Measurements from ENCODE around the gene INCA1. TPM values are rescaled to one million over a fixed set of nuclear protein-coding genes. Genes with fewer than 3 reads are reported as not detected.
A peak's percentile ranks its signal among the peaks of the same experiment; 100 is the strongest.

INCA1 gene
- total and polyA plus RNA-seq, 2 of the 13 experiments (the other 11 are each of a cell fraction or from before 2014, with no cell fraction given) = 0.93 to 2.6 TPM

DNA sequence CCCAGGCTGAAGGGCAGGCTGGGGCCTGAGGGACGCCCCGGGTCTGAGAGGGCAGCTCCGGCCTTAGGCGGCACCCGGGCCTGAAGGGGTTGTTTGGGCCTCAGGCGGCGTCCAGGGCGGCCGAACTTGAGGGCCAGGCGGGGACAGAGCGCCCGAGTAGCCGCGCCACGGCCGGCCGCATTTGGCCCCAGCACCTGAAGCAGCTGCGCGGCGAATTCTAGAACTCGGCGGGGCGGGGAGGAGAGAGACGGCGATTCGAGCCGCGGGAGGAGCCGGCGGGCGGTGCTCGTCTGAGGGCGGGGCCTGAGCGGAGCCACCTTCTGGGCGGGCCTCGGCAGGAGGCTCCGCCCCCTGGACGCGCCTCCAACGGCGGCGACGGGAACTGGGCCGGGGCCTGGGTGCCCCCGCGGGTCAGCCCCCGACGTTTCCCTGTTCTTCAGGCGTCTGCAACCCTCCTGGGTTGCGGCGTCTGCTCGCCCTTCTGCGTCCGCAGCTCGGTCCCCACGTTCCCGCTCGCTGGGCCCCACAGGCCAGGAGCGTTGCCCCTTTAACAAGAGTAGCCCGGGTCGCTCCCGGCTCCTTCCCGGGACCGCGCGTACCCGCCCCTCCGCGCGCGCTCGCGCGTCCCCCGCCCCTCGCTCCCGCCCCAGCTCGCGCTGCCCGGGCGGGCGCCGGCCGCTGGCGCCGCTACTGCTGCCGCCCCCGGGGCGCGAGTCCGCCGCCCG, at the start of gene INCA1, which contains the start of gene KIF1C (continued):
- TF ChIP-seq, protein P1, sequence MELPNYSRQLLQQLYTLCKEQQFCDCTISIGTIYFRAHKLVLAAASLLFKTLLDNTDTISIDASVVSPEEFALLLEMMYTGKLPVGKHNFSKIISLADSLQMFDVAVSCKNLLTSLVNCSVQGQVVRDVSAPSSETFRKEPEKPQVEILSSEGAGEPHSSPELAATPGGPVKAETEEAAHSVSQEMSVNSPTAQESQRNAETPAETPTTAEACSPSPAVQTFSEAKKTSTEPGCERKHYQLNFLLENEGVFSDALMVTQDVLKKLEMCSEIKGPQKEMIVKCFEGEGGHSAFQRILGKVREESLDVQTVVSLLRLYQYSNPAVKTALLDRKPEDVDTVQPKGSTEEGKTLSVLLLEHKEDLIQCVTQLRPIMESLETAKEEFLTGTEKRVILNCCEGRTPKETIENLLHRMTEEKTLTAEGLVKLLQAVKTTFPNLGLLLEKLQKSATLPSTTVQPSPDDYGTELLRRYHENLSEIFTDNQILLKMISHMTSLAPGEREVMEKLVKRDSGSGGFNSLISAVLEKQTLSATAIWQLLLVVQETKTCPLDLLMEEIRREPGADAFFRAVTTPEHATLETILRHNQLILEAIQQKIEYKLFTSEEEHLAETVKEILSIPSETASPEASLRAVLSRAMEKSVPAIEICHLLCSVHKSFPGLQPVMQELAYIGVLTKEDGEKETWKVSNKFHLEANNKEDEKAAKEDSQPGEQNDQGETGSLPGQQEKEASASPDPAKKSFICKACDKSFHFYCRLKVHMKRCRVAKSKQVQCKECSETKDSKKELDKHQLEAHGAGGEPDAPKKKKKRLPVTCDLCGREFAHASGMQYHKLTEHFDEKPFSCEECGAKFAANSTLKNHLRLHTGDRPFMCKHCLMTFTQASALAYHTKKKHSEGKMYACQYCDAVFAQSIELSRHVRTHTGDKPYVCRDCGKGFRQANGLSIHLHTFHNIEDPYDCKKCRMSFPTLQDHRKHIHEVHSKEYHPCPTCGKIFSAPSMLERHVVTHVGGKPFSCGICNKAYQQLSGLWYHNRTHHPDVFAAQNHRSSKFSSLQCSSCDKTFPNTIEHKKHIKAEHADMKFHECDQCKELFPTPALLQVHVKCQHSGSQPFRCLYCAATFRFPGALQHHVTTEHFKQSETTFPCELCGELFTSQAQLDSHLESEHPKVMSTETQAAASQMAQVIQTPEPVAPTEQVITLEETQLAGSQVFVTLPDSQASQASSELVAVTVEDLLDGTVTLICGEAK (IDR thresholded peaks at IDR 0.05) = no peak
- TF ChIP-seq, protein P1 (CRISPR knock-in tag; IDR thresholded peaks at IDR 0.05) = 0 out of 2 replicates have a peak, but pooled peaks have one; percentile 12
- TF ChIP-seq HOXA3 (CRISPR knock-in tag; IDR thresholded peaks at IDR 0.05) (peak; percentile 33; the same call in 1 of the 2 replicates), GPN1 (CRISPR knock-in tag; IDR thresholded peaks at IDR 0.05; ENCODE audit: borderline replicate concordance) (no peak), ZNF747 (CRISPR knock-in tag; IDR thresholded peaks at IDR 0.05; ENCODE audit: borderline replicate concordance) (no peak), POLR2AphosphoS5 (IDR thresholded peaks at IDR 0.05; ENCODE audit: low read depth, low read length) (peak; percentile 68), DR1 (CRISPR knock-in tag; IDR thresholded peaks at IDR 0.05) (0 out of 2 replicates have a peak, but pooled peaks have one; percentile 46), SRSF9 (IDR thresholded peaks at IDR 0.05; ENCODE audit: borderline replicate concordance, insufficient read depth, low read depth, low read length, poor library complexity, severe bottlenecking) (no peak), ZNF234 (CRISPR knock-in tag; conservative IDR thresholded peaks at IDR 0.05) (0 out of 2 replicates have a peak, but pooled peaks have one; percentile 23), ZNF552 (CRISPR knock-in tag; IDR thresholded peaks at IDR 0.05; ENCODE audit: borderline replicate concordance) (no peak), ZNF564 (CRISPR knock-in tag; IDR thresholded peaks at IDR 0.05) (peak; percentile 82), ZNF510 (CRISPR knock-in tag; IDR thresholded peaks at IDR 0.05; ENCODE audit: low read depth) (0 out of 2 replicates have a peak, but pooled peaks have one; percentile 43), ZNF335 (CRISPR knock-in tag; IDR thresholded peaks at IDR 0.05) (no peak; the same call in 1 of the 2 replicates)
- TF ChIP-seq, protein P2, sequence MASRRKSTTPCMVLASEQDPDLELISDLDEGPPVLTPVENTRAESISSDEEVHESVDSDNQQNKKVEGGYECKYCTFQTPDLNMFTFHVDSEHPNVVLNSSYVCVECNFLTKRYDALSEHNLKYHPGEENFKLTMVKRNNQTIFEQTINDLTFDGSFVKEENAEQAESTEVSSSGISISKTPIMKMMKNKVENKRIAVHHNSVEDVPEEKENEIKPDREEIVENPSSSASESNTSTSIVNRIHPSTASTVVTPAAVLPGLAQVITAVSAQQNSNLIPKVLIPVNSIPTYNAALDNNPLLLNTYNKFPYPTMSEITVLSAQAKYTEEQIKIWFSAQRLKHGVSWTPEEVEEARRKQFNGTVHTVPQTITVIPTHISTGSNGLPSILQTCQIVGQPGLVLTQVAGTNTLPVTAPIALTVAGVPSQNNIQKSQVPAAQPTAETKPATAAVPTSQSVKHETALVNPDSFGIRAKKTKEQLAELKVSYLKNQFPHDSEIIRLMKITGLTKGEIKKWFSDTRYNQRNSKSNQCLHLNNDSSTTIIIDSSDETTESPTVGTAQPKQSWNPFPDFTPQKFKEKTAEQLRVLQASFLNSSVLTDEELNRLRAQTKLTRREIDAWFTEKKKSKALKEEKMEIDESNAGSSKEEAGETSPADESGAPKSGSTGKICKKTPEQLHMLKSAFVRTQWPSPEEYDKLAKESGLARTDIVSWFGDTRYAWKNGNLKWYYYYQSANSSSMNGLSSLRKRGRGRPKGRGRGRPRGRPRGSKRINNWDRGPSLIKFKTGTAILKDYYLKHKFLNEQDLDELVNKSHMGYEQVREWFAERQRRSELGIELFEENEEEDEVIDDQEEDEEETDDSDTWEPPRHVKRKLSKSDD (CRISPR knock-in tag; IDR thresholded peaks at IDR 0.05; ENCODE audit: low read depth) = 0 out of 2 replicates have a peak, but pooled peaks have one; percentile 55

Measured in HepG2 (cell line).